GM23338 (cell line): ENCODE results near the gene RPS2. TPM values are rescaled to one million over a fixed set of nuclear protein-coding genes. Genes with fewer than 3 reads are reported as not detected.

Experiments
- ATAC-seq: fragments of 200-7000 bp; cut with Tn5 transposase; 3 replicates; pipeline ENCODE4 v1.9.1; 2020
- DNase-seq: peaks from one replicate; pipeline ENCODE4 v3.0.0-alpha.2; 2015; ENCODE audit warnings: low spot score
- H2AFZ ChIP-seq: fragments of 200-600 bp; sonication (generic); 2 replicates; pipeline ENCODE4 v1.8.0; 2016; ENCODE audit warnings: antibody characterized with exemption, mild to moderate bottlenecking, moderate library complexity
- H3F3A ChIP-seq: fragments of 200-600 bp; sonication (generic); replicated peaks from 2 replicates; pipeline ENCODE4 v1.8.0; 2017; ENCODE audit warnings: antibody characterized with exemption, mixed run types, low read depth
- H3K27ac ChIP-seq: fragments of 200-600 bp; sonication (generic); 2 replicates; pipeline ENCODE4 v1.6.1; 2016; ENCODE audit warnings: low read depth
- H3K27me3 ChIP-seq: fragments of 200-600 bp; sonication (generic); 2 replicates; pipeline ENCODE4 v1.8.0; 2016; ENCODE audit warnings: mild to moderate bottlenecking, mixed run types, moderate library complexity; ENCODE audit not compliant: insufficient read depth
- H3K36me3 ChIP-seq: fragments of 200-600 bp; sonication (generic); 2 replicates; pipeline ENCODE4 v1.8.0; 2016; ENCODE audit warnings: mild to moderate bottlenecking; ENCODE audit not compliant: insufficient read depth
- H3K4me1 ChIP-seq: fragments of 200-600 bp; sonication (generic); 2 replicates; pipeline ENCODE4 v1.8.0; 2016; ENCODE audit warnings: mild to moderate bottlenecking, moderate library complexity; ENCODE audit not compliant: insufficient read depth
- H3K4me2 ChIP-seq: fragments of 200-600 bp; sonication (generic); 2 replicates; pipeline ENCODE4 v1.7.1; 2017; ENCODE audit warnings: mixed run types
- H3K4me3 ChIP-seq: fragments of 200-600 bp; sonication (generic); 2 replicates; pipeline ENCODE4 v1.6.1; 2016; ENCODE audit warnings: mixed run types
- H3K79me2 ChIP-seq: fragments of 200-600 bp; sonication (generic); replicated peaks from 2 replicates; pipeline ENCODE4 v1.8.0; 2017; ENCODE audit warnings: mild to moderate bottlenecking; ENCODE audit not compliant: insufficient read depth
- H3K9me2 ChIP-seq: fragments of 200-600 bp; sonication (generic); 2 replicates; pipeline ENCODE4 v1.8.0; 2017; ENCODE audit not compliant: insufficient read depth
- H4K20me1 ChIP-seq: fragments of 200-600 bp; sonication (generic); replicated peaks from 2 replicates; pipeline ENCODE4 v1.8.0; 2017; ENCODE audit warnings: mild to moderate bottlenecking; ENCODE audit not compliant: insufficient read depth
- H3K27ac Mint-ChIP-seq: 2 replicates; pipeline ENCODE4 v1.8.0; 2020; ENCODE audit warnings: inconsistent platforms, mild to moderate bottlenecking, moderate library complexity, mixed read lengths
- H3K27me3 Mint-ChIP-seq: 3 replicates; pipeline ENCODE4 v1.8.0; 2022; ENCODE audit warnings: low read depth, mild to moderate bottlenecking, moderate library complexity, mixed read lengths, inconsistent platforms; ENCODE audit not compliant: insufficient read depth, poor library complexity
- H3K36me3 Mint-ChIP-seq: 3 replicates; pipeline ENCODE4 v1.8.0; 2021; ENCODE audit warnings: low read depth, mild to moderate bottlenecking, inconsistent platforms, moderate library complexity, mixed read lengths
- H3K4me1 Mint-ChIP-seq: 3 replicates; pipeline ENCODE4 v1.8.0; 2020; ENCODE audit warnings: mild to moderate bottlenecking, inconsistent platforms, mixed read lengths
- H3K4me3 Mint-ChIP-seq: 3 replicates; pipeline ENCODE4 v1.8.0; 2021; ENCODE audit warnings: moderate library complexity, mild to moderate bottlenecking, inconsistent platforms, mixed read lengths
- H3K9me3 Mint-ChIP-seq: 3 replicates; pipeline ENCODE4 v1.8.0; 2020; ENCODE audit warnings: moderate library complexity, mild to moderate bottlenecking, inconsistent platforms, mixed read lengths
- CREB1 ChIP-seq: fragments of 250-450 bp; sonication (Bioruptor Pico); IDR thresholded peaks from 2 replicates; pipeline ENCODE4 v1.5.0; 2020; ENCODE audit warnings: low read depth, mild to moderate bottlenecking, moderate library complexity
- CTCF ChIP-seq, 2 experiments: fragments of 200-600 bp in 1 of 2; sonication (generic) in 1 of 2; conservative IDR thresholded peaks; 2 replicates each; pipeline versions ENCODE4 v1.5.1 to v1.6.1; 2016 to 2017; ENCODE audit warnings: antibody characterized with exemption in 2 of 2, low read depth in 2 of 2, mild to moderate bottlenecking in 2 of 2, moderate library complexity in 1 of 2
- EZH2 ChIP-seq: fragments of 200-600 bp; sonication (generic); IDR thresholded peaks from one replicate; pipeline ENCODE4 v1.8.0; 2017; ENCODE audit warnings: antibody characterized with exemption, mild to moderate bottlenecking, low read depth; ENCODE audit not compliant: unreplicated experiment
- EZH2phosphoT487 ChIP-seq: fragments of 200-600 bp; sonication (generic); IDR thresholded peaks from one replicate; pipeline ENCODE4 v1.8.1; 2018; ENCODE audit warnings: antibody characterized with exemption; ENCODE audit not compliant: unreplicated experiment
- JUNB ChIP-seq: IDR thresholded peaks from one replicate; pipeline ENCODE4 v1.6.1; 2016; ENCODE audit warnings: antibody characterized with exemption; ENCODE audit not compliant: unreplicated experiment
- NANOG ChIP-seq: IDR thresholded peaks from 2 replicates; pipeline ENCODE4 v1.6.1; 2016; ENCODE audit warnings: antibody characterized with exemption, borderline replicate concordance
- POLR2AphosphoS5 ChIP-seq: IDR thresholded peaks from 2 replicates; pipeline ENCODE4 v1.6.1; 2016; ENCODE audit warnings: antibody characterized with exemption, low read depth
- REST ChIP-seq: IDR thresholded peaks from one replicate; pipeline ENCODE4 v1.6.1; 2018; ENCODE audit warnings: antibody characterized with exemption; ENCODE audit not compliant: unreplicated experiment
- STAT1 ChIP-seq: IDR thresholded peaks from one replicate; pipeline ENCODE4 v1.6.1; 2016; ENCODE audit warnings: antibody characterized with exemption; ENCODE audit not compliant: unreplicated experiment
- ZNF114 ChIP-seq: fragments of 250-450 bp; sonication (Bioruptor Pico); IDR thresholded peaks from 2 replicates; pipeline ENCODE4 v1.5.0; 2020; ENCODE audit warnings: mild to moderate bottlenecking, moderate library complexity
- ZNF331 ChIP-seq: fragments of 250-450 bp; sonication (Bioruptor Pico); IDR thresholded peaks from 2 replicates; pipeline ENCODE4 v1.5.0; 2020; ENCODE audit warnings: low read depth, mild to moderate bottlenecking, moderate library complexity
- polyA plus RNA-seq: library from polyadenylated mRNA; unstranded; fragments of >200 nt; fragmentation: Nextera tagmentation; extraction: Ambion mirVana; gene quantifications from 2 replicates; pipeline ENCODE4 v1.2.1, GENCODE V29; 2016
- total RNA-seq: library from RNA; depleted of rRNA; stranded (reverse); fragments of >200 nt; shearing (Covaris generic); gene quantifications from 2 replicates; pipeline ENCODE4 v1.2.3, GENCODE V29; 2014

Gene RPS2
- total and polyA plus RNA-seq, 2 experiments from 2014 or later: 3,786 to 3,992 TPM

- Histone ChIP-seq H3K27me3 (no peaks in the 10 kb centered on the region), H3K4me1 (no peaks in the 10 kb centered on the region), H3K36me3 (no peaks in the 10 kb centered on the region), H2AFZ (no peak overlapping the region), H3K27ac (no peak overlapping the region), H3K4me3 (no peak overlapping the region), H3K79me2 (no peaks in the 10 kb centered on the region), H3K9me2 (no peaks in the 10 kb centered on the region), H4K20me1 (no peaks in the 10 kb centered on the region), H3F3A (no peaks in the 10 kb centered on the region), H3K4me2 (no peak overlapping the region)
- DNase-seq (no peak), ATAC-seq (no peak)
- no peak overlapping the region for H3K4me3 Mint-ChIP-seq
- peaks cover 8% of the 10 kb centered on the region for H3K27me3 Mint-ChIP-seq
- no peak for TF ChIP-seq ZNF114 (CRISPR knock-in tag)
- TF ChIP-seq ZNF331: no peak
- no peak for TF ChIP-seq POLR2AphosphoS5
- TF ChIP-seq CREB1: no peak
- TF ChIP-seq JUNB: no peak
- no peak for TF ChIP-seq EZH2phosphoT487
- TF ChIP-seq STAT1: no peak
- TF ChIP-seq CTCF (conservative IDR thresholded peaks at IDR 0.05; ENCODE audit: low read depth in 2 of 2): no peak
- TF ChIP-seq NANOG: no peak
- H3K9me3 Mint-ChIP-seq: no peaks in the 10 kb centered on the region
- H3K4me1 Mint-ChIP-seq: peaks cover 3% of the 10 kb centered on the region
- H3K27ac Mint-ChIP-seq: no peak overlapping the region
- no peaks in the 10 kb centered on the region; the same call in 2 of the 3 replicates for H3K36me3 Mint-ChIP-seq
Measured at GRCh38 chr16:1949507-1949906, 15.1 kb downstream of the RPS2 start.

- no peak overlapping the region for H2AFZ ChIP-seq
- 0 out of 2 replicates have a peak, but pooled peaks cover 3% of the 10 kb centered on the region for H3F3A ChIP-seq
- H3K4me1 Mint-ChIP-seq: peaks cover 12% of the 10 kb centered on the region
- H3K79me2 ChIP-seq: no peaks in the 10 kb centered on the region
- no peak for ATAC-seq
- H3K27ac ChIP-seq: no peak overlapping the region
- H3K4me3 ChIP-seq: no peak overlapping the region
- H3K27me3 Mint-ChIP-seq: peaks cover 12% of the 10 kb centered on the region
- no peak for DNase-seq
- H3K36me3 Mint-ChIP-seq: no peaks in the 10 kb centered on the region; the same call in 2 of the 3 replicates
- no peaks in the 10 kb centered on the region for H3K27me3 ChIP-seq
- H3K4me3 Mint-ChIP-seq: no peak overlapping the region; the same call in 2 of the 3 replicates
- H4K20me1 ChIP-seq: no peaks in the 10 kb centered on the region
- no peak overlapping the region for H3K4me2 ChIP-seq
- no peaks in the 10 kb centered on the region for H3K9me2 ChIP-seq
- no peaks in the 10 kb centered on the region for H3K9me3 Mint-ChIP-seq
- no peak overlapping the region for H3K27ac Mint-ChIP-seq
- no peaks in the 10 kb centered on the region for H3K36me3 ChIP-seq
- H3K4me1 ChIP-seq: peaks cover 7% of the 10 kb centered on the region; the same call in 1 of the 2 replicates
- TF ChIP-seq STAT1: no peak
- TF ChIP-seq POLR2AphosphoS5: no peak
- no peak for TF ChIP-seq EZH2phosphoT487
- TF ChIP-seq CTCF (conservative IDR thresholded peaks at IDR 0.05; ENCODE audit: low read depth in 2 of 2): no peak
- no peak for TF ChIP-seq NANOG
- no peak for TF ChIP-seq EZH2
- no peak for TF ChIP-seq CREB1
- no peak for TF ChIP-seq ZNF331
- TF ChIP-seq ZNF114 (CRISPR knock-in tag): no peak
- no peak for TF ChIP-seq JUNB
- TF ChIP-seq REST: no peak
Measured at GRCh38 chr16:1947369-1947670, 17.3 kb downstream of the RPS2 start.
